ENCODE measurements around the gene CDC25A.

GRCh38 chr3:48187579-48188265 is 495 bp downstream of the CDC25A start:
- TF ChIP-seq, protein P1, sequence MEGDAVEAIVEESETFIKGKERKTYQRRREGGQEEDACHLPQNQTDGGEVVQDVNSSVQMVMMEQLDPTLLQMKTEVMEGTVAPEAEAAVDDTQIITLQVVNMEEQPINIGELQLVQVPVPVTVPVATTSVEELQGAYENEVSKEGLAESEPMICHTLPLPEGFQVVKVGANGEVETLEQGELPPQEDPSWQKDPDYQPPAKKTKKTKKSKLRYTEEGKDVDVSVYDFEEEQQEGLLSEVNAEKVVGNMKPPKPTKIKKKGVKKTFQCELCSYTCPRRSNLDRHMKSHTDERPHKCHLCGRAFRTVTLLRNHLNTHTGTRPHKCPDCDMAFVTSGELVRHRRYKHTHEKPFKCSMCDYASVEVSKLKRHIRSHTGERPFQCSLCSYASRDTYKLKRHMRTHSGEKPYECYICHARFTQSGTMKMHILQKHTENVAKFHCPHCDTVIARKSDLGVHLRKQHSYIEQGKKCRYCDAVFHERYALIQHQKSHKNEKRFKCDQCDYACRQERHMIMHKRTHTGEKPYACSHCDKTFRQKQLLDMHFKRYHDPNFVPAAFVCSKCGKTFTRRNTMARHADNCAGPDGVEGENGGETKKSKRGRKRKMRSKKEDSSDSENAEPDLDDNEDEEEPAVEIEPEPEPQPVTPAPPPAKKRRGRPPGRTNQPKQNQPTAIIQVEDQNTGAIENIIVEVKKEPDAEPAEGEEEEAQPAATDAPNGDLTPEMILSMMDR (IDR thresholded peaks at IDR 0.05) = no peak
- no peak for TF ChIP-seq ZFX (IDR thresholded peaks at IDR 0.05; ENCODE audit: borderline replicate concordance)
